GM18519 (cell line): ENCODE data around the gene SMIM10L1.

Experiments used
- ATAC-seq: cut with Tn5 transposase; IDR thresholded peaks from one replicate; pipeline ENCODE4 v1.9.1; 2021; ENCODE audit warnings: mild to moderate bottlenecking, moderate library complexity; ENCODE audit not compliant: unreplicated experiment, low FRiP score

The SMIM10L1 gene

GRCh38 chr12:11182529-11182928 lies 11.5 kb downstream of the SMIM10L1 start:
- ATAC-seq: no peak

DNA sequence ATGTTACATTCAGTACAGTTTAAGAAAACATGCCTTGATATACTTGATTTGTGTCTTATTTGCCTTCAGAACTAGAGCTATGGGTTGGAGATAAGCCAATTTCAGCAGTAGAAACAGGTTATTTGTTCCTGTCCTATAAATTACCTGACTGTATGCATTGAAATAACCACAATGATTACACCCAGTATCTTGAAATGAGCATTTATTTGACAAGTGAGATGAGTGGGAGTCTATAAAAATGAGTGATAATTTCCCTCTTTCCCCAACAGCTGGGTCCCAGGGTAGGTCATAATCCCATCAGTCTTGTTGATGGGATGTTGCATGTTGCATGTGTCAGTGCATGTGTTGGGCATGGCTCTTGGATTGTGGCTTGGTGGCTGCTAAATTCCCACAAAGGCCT lies 12.0 kb downstream of the SMIM10L1 start:
- no peak for ATAC-seq

DNA sequence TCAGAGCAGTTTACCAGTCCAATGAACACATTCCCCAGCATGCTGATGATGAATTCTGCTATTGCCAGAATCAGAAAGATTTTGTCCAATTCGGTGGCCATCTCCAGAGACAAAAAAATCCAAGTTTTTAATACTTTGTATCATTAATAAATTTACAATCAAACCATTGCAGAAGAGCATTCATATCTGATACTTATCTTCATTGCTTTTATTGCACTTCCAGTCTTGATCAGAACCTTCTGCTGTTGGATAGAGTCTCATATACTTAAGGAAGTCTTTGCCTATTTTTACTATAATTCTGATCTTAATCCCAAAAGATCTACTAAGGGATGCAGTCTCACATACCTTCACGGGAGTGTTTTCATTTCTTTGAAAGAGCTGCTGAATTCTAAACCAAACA lies 15.8 kb downstream of the SMIM10L1 start, which contains the start of gene TAS2R42:
Gene TAS2R42 (minus strand): TSS at position 101 of the 400 bp plus-strand sequence. CDS start 0 bp downstream, at position 101.
- ATAC-seq: no peak

GRCh38 chr12:11202811-11203210 lies 31.8 kb downstream of the SMIM10L1 start:
- ATAC-seq: no peak

GRCh38 chr12:11204173-11204572 lies 33.2 kb downstream of the SMIM10L1 start:
- ATAC-seq: no peak

- no peak for ATAC-seq
These were observed 38.1 kb downstream of the SMIM10L1 start for GRCh38 chr12:11209113-11209512.
